Bronchial epithelial cell (primary cell): ENCODE measurements around the gene UBASH3B. TPM values are rescaled to one million over a fixed set of nuclear protein-coding genes. Genes with fewer than 3 reads are reported as not detected.
"Not testable (repeated sequence)": the region's sequence is repeated elsewhere in the genome, so short reads cannot be mapped to it uniquely, and the experiment has no call there.

Source experiments
- DNase-seq: peaks from one replicate; pipeline ENCODE4 v3.0.0-alpha.2; 2010; ENCODE audit warnings: low read depth
- FAIRE-seq: peaks from 2 replicates; lab custom pipeline; 2011; peaks lifted over from hg19 to GRCh38; lab: Jason Lieb, UNC
- H3K27me3 ChIP-seq: 2 replicates; pipeline ENCODE4 v1.5.1; 2011; ENCODE audit warnings: low read length; ENCODE audit not compliant: control insufficient read depth, insufficient read depth
- H3K36me3 ChIP-seq: 2 replicates; pipeline ENCODE4 v1.5.1; 2011; ENCODE audit warnings: low read length; ENCODE audit not compliant: control insufficient read depth, insufficient read depth
- H3K4me3 ChIP-seq: 2 replicates; pipeline ENCODE4 v1.5.1; 2011; ENCODE audit warnings: mild to moderate bottlenecking, low read depth, low read length, control low read depth
- total RNA-seq: library from RNA; depleted of rRNA; stranded (reverse); fragments of >200 nt; gene quantifications from 2 replicates; pipeline ENCODE4 v1.2.1, GENCODE V29; 2014
- TF ChIP-seq, protein P1 (sequence below): IDR thresholded peaks from 2 replicates; pipeline ENCODE4 v1.5.1; 2011; ENCODE audit warnings: mild to moderate bottlenecking, moderate library complexity, low read length, control low read depth, inconsistent platforms; ENCODE audit not compliant: insufficient read depth, severe bottlenecking

Gene UBASH3B
- total RNA-seq, 1 donor from 2014 or later, result 10.0 TPM

- no peak for DNase-seq
Observed at GRCh38 chr11:122618927-122619326, 36.6 kb upstream of the UBASH3B start.

DNA sequence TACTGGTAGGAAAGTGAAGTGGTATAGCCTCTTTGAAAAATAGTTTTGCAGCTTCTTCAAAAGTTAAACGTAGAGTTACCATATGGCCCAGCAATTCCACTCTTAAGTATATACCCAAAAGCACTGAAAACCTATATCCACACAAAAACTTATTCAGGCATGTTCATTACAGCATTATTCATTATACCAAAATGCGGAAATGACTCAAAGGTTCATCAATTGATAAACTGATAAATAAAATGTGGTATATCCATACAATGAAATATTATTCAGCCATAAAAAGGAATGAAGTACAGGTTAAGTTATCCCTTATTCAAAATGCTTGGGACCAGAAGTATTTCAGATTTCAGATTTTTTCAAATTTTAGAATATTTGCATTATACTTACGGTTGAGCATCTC, 35.8 kb upstream of the UBASH3B start:
- TF ChIP-seq, protein P1, sequence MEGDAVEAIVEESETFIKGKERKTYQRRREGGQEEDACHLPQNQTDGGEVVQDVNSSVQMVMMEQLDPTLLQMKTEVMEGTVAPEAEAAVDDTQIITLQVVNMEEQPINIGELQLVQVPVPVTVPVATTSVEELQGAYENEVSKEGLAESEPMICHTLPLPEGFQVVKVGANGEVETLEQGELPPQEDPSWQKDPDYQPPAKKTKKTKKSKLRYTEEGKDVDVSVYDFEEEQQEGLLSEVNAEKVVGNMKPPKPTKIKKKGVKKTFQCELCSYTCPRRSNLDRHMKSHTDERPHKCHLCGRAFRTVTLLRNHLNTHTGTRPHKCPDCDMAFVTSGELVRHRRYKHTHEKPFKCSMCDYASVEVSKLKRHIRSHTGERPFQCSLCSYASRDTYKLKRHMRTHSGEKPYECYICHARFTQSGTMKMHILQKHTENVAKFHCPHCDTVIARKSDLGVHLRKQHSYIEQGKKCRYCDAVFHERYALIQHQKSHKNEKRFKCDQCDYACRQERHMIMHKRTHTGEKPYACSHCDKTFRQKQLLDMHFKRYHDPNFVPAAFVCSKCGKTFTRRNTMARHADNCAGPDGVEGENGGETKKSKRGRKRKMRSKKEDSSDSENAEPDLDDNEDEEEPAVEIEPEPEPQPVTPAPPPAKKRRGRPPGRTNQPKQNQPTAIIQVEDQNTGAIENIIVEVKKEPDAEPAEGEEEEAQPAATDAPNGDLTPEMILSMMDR, result no peak
- FAIRE-seq, result no peak
- DNase-seq, result no peak
- no peaks in the 10 kb centered on the region for H3K36me3 ChIP-seq
- no peaks in the 10 kb centered on the region for H3K27me3 ChIP-seq
- no peak overlapping the region for H3K4me3 ChIP-seq

More at GRCh38 chr11:122618927-122619326, 36.6 kb upstream of the UBASH3B start:
- TF ChIP-seq, protein P1, result no peak
- Histone ChIP-seq H3K4me3 (no peak overlapping the region), H3K36me3 (no peaks in the 10 kb centered on the region), H3K27me3 (no peaks in the 10 kb centered on the region)
- no peak for FAIRE-seq

GRCh38 chr11:122625501-122625900, 30.0 kb upstream of the UBASH3B start:
- not testable (repeated sequence) for H3K36me3 ChIP-seq, H3K27me3 ChIP-seq, H3K4me3 ChIP-seq, FAIRE-seq, DNase-seq

DNA sequence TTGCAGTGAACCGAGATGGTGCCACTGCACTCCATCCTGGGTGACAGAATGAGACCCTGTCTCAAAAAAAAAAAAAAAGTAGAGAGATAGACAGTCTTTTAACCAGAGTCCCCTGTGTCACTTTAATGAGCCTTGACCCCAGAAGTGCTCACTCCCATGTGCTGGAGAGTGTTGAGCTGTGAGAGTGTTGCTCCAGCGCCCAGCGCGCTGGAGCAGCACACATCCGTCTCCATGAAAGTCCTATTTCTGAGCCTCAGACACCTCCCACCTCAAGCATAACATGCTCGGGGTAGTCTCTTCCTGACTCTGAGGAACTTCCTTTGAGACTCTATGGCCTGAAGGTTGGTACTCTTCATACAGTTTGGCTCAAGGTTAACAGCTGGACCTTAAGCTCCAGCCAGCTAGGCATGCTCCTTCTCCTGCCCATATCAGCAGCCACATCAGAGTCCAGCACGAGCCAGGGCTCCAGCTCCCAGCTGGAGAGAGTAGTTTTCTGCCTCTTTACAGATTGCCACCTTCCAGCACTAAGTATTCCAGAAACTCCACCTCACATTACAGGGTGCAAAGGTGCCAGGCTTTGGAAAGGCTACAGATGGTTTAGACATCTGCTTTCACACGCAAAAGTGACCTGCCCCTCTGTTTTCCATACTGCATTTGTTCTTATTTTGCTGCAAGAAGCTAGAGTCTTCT, 29.4 kb upstream of the UBASH3B start:
- TF ChIP-seq, protein P1, result no peak
- no peak for FAIRE-seq
- no peaks in the 10 kb centered on the region for H3K36me3 ChIP-seq
- no peaks in the 10 kb centered on the region for H3K27me3 ChIP-seq
- no peak for DNase-seq
- H3K4me3 ChIP-seq, result no peak overlapping the region

DNA sequence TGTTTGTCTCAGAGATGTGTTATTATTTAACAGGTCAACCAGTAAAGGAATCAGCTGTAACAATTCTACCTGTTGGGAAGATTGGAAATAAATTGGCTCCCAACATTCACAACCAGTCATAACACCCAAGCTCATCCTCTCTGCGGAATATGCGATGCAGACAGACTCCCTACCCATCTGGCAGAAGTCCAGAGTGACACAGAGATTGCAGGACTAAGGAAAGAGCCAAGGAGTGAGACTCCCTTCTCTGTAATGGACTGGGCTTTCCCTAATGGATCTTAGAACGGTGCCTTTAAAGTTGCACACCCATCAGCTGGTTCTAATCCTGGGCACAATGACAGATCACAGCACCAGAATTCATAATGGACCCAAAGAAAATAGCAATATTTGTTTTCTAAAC, 27.8 kb upstream of the UBASH3B start:
- TF ChIP-seq, protein P1, result no peak
- H3K4me3 ChIP-seq, result no peak overlapping the region
- DNase-seq (no peak), FAIRE-seq (peak; percentile 43)
- no peaks in the 10 kb centered on the region for H3K36me3 ChIP-seq
- H3K27me3 ChIP-seq, result no peaks in the 10 kb centered on the region

- FAIRE-seq (no peak), DNase-seq (peak; percentile 59)
- TF ChIP-seq, protein P1, result peak; percentile 83
- Histone ChIP-seq H3K4me3 (no peak overlapping the region), H3K36me3 (no peaks in the 10 kb centered on the region), H3K27me3 (no peaks in the 10 kb centered on the region)
Observed at GRCh38 chr11:122628810-122629555, 26.5 kb upstream of the UBASH3B start.
